GM12892 (cell line): ENCODE measurements around the gene NUDT6.

ENCODE experiments used
- POLR2AphosphoS5 ChIP-seq: IDR thresholded peaks from 2 replicates; pipeline ENCODE4 v1.6.1; 2011; ENCODE audit warnings: low read depth, low read length, control low read depth
- TAF1 ChIP-seq: IDR thresholded peaks from 2 replicates; pipeline ENCODE4 v1.6.1; 2011; ENCODE audit warnings: low read depth, mild to moderate bottlenecking, control low read depth, low read length, borderline replicate concordance

DNA sequence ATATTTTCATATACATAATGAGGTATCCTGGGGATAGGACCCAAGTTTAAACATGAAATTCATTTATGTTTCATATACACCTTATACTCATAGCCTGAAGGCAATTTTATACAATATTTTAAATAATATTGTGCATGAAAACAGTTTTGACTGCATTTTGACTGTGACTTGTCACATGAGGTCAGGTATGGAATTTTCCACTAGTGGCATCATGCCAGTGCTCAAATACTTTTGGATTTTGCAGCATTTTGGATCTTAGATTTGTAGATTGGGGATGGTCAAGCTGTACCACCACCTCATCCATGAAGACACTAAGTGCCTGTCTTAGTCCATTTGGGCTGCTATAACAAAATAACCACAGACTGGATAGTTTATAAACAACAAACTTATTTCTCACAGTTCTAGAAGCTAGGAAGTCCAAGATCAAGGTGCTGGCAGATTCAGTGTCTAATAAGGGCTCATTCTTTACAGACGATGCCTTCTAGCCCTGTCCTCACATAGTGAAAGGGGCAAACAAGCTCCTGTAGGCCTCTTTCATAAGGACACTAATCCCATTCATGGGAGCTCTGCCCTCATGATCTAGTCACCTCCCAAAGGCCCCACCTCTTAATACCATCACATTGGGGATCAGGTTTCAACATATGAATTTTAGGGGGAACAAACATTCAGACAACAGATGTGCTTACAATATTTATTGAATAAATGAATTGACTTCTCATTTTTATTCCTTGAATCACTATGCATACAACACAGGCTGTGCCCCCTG lies 9.4 kb downstream of the NUDT6 start:
- no peak for TF ChIP-seq POLR2AphosphoS5
- no peak for TF ChIP-seq TAF1
